Measurements from ENCODE around the gene KRTAP5-6.

DNA sequence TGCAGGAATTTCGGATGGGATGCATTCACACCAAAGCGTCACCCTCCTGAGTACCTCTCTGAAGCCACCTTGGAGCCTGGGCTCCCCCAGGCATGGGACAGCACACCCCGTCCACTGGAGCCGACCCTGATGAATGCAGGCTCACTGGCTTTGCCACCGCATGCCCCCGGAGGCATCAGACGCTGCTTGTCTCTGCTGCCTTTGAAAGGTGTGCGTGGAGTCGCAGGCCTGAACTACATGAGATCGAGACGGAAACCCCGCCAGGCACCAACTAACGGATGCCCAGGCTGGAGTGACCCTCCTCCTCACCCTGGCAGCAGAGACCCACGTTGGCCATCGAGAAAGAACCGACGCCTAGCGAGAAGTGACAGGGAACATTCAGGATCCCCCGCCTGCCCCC, 45.0 kb upstream of the KRTAP5-6 start:
- TF ChIP-seq CTCF (IDR thresholded peaks at IDR 0.05) (no peak), ZFX (IDR thresholded peaks at IDR 0.05; ENCODE audit: borderline replicate concordance) (no peak)

All from 22Rv1 (cell line).